ENCODE data around the gene TAF15.

Gene TAF15

DNA sequence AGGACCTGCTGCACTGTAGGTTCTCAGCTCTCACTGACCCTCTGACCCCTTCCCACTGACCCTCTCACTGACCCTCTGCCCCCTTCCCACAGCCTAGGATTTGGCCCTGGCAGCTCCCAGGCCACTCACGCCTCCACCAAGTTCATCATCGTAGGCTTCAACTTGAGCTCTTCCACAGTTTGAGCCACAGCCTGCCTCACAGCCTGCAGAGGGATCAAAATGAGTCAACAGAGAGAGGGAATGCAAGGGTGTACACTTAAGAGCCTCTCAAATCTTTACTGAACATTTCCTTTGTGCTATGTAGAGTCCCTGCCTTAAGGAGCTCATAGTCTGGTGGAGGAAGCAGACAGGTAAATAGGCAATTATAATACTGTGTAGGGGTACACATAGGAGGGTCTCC, 47.3 kb downstream of the TAF15 start:
- TF ChIP-seq, protein P1, sequence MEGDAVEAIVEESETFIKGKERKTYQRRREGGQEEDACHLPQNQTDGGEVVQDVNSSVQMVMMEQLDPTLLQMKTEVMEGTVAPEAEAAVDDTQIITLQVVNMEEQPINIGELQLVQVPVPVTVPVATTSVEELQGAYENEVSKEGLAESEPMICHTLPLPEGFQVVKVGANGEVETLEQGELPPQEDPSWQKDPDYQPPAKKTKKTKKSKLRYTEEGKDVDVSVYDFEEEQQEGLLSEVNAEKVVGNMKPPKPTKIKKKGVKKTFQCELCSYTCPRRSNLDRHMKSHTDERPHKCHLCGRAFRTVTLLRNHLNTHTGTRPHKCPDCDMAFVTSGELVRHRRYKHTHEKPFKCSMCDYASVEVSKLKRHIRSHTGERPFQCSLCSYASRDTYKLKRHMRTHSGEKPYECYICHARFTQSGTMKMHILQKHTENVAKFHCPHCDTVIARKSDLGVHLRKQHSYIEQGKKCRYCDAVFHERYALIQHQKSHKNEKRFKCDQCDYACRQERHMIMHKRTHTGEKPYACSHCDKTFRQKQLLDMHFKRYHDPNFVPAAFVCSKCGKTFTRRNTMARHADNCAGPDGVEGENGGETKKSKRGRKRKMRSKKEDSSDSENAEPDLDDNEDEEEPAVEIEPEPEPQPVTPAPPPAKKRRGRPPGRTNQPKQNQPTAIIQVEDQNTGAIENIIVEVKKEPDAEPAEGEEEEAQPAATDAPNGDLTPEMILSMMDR (IDR thresholded peaks at IDR 0.05; ENCODE audit: low read depth, low read length) = no peak
- no peak overlapping the region for H3K4me3 ChIP-seq (ENCODE audit: low read depth, low read length)

DNA sequence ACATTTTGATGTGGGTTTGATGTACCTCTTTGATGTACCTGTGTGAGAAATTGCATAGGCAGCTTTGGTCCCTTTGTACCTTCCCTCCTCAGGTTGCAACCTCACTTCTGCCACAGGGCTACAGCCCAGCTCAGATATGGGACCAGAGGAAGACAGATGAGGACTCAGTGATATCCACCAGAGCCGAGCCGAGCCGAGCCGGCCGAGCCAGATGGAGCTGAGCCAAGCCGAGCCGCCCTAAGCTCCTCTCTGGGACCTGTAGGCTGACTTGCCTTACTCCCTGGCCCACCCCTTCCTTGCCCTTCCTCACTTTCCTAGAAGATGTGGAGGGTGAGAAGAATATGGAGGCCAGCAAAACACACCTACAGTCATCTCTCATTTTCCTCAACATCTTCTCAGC, 55.6 kb downstream of the TAF15 start:
- H3K4me3 ChIP-seq (ENCODE audit: low read depth, low read length) = no peak overlapping the region
- TF ChIP-seq, protein P1 (IDR thresholded peaks at IDR 0.05; ENCODE audit: low read depth, low read length) = no peak

DNA sequence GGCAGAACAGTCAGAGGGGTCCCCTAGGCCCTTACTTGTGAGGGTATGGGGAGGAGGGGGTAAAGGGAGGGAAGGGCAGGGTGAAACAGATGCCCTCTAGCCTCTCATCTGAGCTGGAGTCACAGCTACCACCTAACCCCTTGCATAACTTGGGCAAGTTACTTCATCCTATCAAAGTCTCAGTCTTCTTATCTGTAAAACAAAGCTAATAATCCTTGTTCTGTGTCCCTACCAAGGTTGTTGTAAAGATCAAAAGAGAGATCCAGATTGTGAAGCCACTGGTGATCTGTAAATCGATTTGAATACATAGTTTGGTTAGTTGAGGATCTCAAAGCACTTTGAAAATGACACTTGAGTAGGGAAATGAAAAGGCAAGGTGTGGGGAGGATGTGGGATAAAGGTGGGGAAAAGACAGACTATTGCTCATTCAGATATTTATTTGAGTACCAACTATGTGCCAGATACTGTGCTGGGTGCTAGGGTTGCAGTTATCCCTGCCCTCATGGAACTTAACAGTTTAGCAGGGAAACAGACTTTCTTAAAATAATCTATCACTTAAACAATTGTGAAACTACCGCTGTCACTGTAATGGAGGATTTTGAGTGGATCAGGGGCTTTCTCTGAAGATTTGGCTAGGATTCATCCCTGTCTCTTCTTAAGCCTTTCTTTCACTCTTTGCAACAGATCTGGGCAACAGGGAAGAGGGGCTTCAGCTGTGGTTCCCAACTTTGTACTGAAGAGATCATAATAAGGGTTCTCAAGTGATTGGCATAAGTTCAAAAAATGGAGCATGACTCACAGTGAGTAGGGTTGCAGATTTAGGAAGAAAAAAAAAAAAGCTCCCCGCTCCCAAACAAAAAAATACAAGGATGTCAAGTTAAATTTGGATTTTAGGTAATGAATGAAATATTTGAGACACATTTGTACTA, 56.4 kb downstream of the TAF15 start:
- TF ChIP-seq, protein P1 (IDR thresholded peaks at IDR 0.05; ENCODE audit: low read depth, low read length) = no peak
- no peak overlapping the region for H3K4me3 ChIP-seq (ENCODE audit: low read depth, low read length)

DNA sequence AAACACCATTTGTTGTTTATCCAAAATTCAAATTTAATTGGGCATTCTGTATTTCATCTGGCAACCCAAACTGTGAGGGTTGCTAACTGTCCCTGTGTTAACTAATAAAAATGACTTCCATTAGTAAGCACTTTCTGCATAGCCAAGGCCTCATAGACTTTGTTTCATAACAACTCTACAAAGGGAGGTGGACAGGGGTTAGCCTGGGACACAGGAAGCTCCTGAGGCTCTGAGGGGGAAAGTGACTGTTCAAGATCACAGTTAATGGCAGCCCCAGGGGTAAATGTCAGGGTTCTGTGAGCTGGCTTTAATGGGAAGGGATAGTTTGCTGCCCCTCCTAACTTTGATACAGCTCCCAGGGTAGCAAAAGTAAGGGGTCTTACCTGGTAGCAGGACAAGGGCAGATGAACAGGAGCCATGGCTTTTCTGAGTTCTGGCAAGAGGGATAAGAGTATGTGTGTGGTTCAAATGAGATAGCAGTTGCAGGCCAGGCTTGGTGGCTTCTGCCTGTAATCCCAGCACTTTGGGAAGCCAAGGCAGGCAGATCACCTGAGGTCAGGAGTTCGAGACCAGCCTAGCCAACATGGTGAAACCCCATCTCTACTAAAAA, 57.2 kb downstream of the TAF15 start:
- no peak overlapping the region for H3K4me3 ChIP-seq (ENCODE audit: low read depth, low read length)
- TF ChIP-seq, protein P1 (IDR thresholded peaks at IDR 0.05; ENCODE audit: low read depth, low read length) = no peak

DNA sequence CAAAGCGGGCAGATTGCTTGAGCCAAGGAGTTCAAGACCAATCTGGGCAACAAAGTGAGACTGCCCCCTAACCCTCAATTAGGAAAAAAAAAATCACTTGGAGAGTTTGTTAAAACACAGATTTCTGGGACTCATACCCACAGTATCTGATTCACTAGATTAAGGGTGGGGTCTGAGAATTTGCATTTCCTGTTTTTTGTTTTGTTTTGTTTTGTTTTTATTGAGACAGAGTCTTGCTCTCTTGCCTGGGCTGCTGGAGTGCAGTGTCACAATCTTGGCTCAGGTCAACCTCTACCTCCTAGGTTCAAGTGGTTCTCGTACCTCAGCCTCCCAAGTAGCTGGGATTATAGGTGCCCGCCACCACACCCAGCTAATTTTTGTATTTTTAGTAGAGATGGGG, 58.3 kb downstream of the TAF15 start:
- TF ChIP-seq, protein P1 (IDR thresholded peaks at IDR 0.05; ENCODE audit: low read depth, low read length) = no peak
- no peak overlapping the region for H3K4me3 ChIP-seq (ENCODE audit: low read depth, low read length)

DNA sequence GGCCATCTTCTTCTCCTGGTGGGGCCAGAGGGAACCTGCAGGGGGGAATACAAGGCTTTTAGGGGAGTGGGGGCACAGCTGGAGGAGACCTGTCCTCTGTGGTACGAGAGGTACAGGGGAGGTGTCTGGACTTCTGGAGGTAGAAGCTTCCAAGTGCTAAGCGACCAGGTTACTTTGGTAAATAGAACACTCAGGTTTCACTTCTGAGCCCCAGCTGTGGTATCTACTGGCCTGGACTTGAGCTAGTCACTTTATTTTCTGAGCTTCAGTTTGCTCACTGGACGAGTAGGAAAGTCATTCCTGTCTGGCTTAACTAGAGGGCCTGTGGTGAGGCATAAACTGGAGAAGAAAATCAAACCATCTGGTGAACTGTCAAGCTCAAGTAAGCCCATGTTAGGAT, 59.5 kb downstream of the TAF15 start, which contains the start of gene HEATR9:
TSS of gene HEATR9 (minus strand) at position 155 of the 400 bp plus-strand sequence. CDS start at position 6, 149 bp downstream.
- no peak within 1 kb of the TSS for H3K4me3 ChIP-seq (ENCODE audit: low read depth, low read length)
- TF ChIP-seq, protein P1 (IDR thresholded peaks at IDR 0.05; ENCODE audit: low read depth, low read length) = no peak

Data from WI38 (cell line).